ENCODE measurements around the gene MMP23B.

MMP23B gene

DNA sequence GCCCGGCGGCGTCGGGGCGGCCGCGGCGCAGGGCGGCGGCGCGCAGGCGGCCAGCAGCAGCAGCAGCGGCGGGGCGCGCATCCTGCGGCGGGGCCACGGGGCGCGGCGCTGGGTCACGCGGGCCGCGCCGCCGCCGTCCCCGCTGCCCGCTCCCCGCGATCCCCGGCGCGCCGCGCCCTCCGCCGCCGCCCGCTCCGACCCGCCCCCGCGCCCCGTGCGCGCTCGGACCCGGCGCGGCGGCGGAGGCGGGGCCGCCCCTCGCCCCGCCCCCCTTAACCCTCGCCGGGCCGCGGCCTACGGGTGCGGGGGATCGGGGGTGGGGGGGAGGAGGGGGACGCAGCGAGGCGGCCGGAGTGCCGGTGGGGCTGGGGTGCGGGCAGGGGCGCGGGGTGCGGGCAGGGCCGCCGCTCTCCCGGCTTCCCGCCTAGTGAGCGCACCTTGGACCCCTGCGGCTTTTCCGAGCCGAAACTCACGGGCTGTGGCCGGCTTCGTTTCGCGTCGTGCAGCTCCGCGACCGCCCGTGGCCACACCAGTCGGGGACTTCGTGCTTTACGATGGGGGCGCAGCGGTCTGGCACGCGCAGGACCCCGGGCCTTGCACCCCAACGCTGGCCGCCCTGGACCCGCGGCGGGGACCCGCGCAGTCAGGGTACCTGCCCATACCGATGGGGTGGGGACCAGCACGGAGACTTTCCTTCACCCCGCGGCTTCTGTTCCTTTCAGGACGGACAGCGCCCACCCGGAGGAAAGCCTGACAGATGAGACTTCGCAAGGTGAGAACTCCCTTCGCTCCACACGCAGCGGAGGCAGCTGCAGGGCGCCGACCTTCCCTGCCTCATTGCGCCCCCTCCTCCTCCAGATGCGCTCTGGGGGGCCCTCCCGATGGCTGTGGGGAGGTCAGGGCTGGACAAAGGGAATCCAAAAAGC is 31.8 kb upstream of the MMP23B start, which contains the start of gene FNDC10:
Gene FNDC10, minus strand, starts transcription at position 201 of the 926 bp plus-strand sequence. Its CDS starts 120 bp downstream, at position 81.
- TF ChIP-seq, protein P1, sequence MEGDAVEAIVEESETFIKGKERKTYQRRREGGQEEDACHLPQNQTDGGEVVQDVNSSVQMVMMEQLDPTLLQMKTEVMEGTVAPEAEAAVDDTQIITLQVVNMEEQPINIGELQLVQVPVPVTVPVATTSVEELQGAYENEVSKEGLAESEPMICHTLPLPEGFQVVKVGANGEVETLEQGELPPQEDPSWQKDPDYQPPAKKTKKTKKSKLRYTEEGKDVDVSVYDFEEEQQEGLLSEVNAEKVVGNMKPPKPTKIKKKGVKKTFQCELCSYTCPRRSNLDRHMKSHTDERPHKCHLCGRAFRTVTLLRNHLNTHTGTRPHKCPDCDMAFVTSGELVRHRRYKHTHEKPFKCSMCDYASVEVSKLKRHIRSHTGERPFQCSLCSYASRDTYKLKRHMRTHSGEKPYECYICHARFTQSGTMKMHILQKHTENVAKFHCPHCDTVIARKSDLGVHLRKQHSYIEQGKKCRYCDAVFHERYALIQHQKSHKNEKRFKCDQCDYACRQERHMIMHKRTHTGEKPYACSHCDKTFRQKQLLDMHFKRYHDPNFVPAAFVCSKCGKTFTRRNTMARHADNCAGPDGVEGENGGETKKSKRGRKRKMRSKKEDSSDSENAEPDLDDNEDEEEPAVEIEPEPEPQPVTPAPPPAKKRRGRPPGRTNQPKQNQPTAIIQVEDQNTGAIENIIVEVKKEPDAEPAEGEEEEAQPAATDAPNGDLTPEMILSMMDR (conservative IDR thresholded peaks at IDR 0.05; ENCODE audit: control insufficient read depth, insufficient read depth, low read depth, low read length), result no peak
- H3K4me3 ChIP-seq (ENCODE audit: control insufficient read depth, low read depth, low read length), result peak within 1 kb of the TSS; percentile 2
- no peak for DNase-seq (ENCODE audit: low read depth)

GRCh38 chr1:1600861-1601563 is 31.0 kb upstream of the MMP23B start:
- DNase-seq (ENCODE audit: low read depth), result no peak
- TF ChIP-seq, protein P1 (conservative IDR thresholded peaks at IDR 0.05; ENCODE audit: control insufficient read depth, insufficient read depth, low read depth, low read length), result no peak
- H3K4me3 ChIP-seq (ENCODE audit: control insufficient read depth, low read depth, low read length), result no peak overlapping the region

GRCh38 chr1:1601564-1602303 is 30.2 kb upstream of the MMP23B start:
- TF ChIP-seq, protein P1 (conservative IDR thresholded peaks at IDR 0.05; ENCODE audit: control insufficient read depth, insufficient read depth, low read depth, low read length), result no peak
- DNase-seq (ENCODE audit: low read depth), result no peak
- H3K4me3 ChIP-seq (ENCODE audit: control insufficient read depth, low read depth, low read length), result no peak overlapping the region

- DNase-seq (ENCODE audit: low read depth), result no peak
- TF ChIP-seq, protein P1 (conservative IDR thresholded peaks at IDR 0.05; ENCODE audit: control insufficient read depth, insufficient read depth, low read depth, low read length), result no peak
- H3K4me3 ChIP-seq (ENCODE audit: control insufficient read depth, low read depth, low read length), result no peak overlapping the region
Measured at GRCh38 chr1:1602304-1602967, 29.5 kb upstream of the MMP23B start.

DNA sequence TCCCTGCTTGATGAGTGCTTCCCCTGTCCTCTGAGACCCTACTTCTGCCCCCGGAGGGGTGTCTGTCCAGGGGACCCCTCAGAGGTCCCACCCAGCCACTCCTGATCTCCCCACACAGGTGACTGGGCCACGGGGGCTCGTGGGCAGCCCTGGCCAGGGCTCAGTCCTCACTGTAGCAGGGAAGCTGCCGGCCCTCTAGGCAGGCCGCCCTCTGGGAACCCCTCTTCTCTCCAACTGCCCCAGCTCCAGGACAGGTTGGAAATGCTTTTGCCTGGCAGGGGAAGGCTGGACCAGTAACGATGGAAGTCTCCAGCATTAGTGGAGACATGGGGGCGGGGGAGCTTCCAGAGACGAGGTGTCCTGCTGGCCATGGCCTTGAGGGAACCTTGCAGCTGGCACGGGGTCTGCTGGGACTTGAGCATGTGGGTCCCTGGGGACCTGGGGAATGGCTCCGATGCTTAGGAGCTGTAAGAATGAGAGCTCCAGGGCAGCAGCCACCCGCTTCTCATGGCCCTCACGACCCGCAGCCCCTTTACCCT is 28.9 kb upstream of the MMP23B start:
- no peak overlapping the region for H3K4me3 ChIP-seq (ENCODE audit: control insufficient read depth, low read depth, low read length)
- no peak for DNase-seq (ENCODE audit: low read depth)
- TF ChIP-seq, protein P1 (conservative IDR thresholded peaks at IDR 0.05; ENCODE audit: control insufficient read depth, insufficient read depth, low read depth, low read length), result no peak
